ENCODE measurements around the gene PDXK. TPM values are rescaled to one million over a fixed set of nuclear protein-coding genes. Genes with fewer than 3 reads are reported as not detected.
A peak's percentile ranks its signal among the peaks of the same experiment; 100 is the strongest.

The PDXK gene
- total and polyA plus RNA-seq, 2 of the 13 experiments (the other 11 are each of a cell fraction or from before 2014, with no cell fraction given), result 114 to 184 TPM

DNA sequence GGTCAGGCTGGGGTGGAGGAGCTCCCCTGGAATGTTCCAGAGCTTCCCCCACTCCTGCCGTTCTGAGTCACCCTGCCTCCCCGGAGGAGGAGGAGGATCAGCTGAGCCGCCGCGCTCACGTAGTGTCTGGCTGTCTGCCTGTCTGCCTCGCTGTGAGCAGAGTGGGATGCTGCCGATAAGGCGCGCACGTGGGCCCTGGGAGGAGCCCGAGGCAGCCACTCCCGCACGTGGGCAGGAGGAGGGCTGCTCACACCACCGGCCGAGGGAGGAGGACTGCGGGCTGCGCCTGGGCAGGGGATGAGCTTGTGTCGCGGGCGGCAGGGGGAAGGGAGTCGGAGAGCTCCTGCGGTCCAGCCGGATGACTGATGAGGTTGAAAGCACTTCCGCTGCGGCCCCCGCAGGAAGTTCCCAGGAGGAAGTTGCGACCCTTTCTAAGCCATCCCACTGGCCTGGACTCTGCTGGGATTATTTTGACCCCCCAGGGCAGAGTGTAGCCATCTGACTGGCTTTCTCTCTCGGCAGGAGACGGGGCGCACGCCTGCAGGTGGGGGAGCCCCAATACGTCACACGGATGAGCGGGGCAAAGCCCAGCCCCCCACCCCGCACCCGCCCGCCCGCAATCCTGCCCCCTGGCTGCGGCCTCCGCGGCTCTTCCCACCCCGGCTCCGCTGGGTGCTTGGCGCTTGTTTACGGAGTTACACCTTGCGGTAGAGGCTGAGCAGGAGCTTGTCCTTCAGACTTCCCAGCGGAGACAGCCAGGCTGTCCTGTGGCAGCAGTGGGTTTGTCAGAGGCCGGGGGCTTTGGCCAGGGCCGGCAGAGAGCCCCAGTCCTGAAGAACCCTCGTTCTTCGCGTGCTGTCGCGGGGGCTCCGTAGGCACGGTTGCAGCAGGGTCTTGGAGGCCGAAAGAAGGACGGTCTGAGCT is 9.8 kb downstream of the PDXK start (continued):
- TF ChIP-seq SP2 (CRISPR knock-in tag; IDR thresholded peaks at IDR 0.05) (peak; percentile 53; the same call in 1 of the 2 replicates), KDM2A (CRISPR knock-in tag; IDR thresholded peaks at IDR 0.05; ENCODE audit: borderline replicate concordance, low read depth) (peak; percentile 94), ZNF337 (CRISPR knock-in tag; IDR thresholded peaks at IDR 0.05; ENCODE audit: borderline replicate concordance, low read depth) (no peak), BRF2 (CRISPR knock-in tag; IDR thresholded peaks at IDR 0.05) (no peak), NAIF1 (CRISPR knock-in tag; IDR thresholded peaks at IDR 0.05; ENCODE audit: borderline replicate concordance) (0 out of 2 replicates have a peak, but pooled peaks have one; percentile 2), RXRA (CRISPR knock-in tag; IDR thresholded peaks at IDR 0.05) (peak; percentile 76), UBTF (CRISPR knock-in tag; IDR thresholded peaks at IDR 0.05) (peak; percentile 100), KIAA2018 (CRISPR knock-in tag; IDR thresholded peaks at IDR 0.05; ENCODE audit: borderline replicate concordance) (no peak)
- TF ChIP-seq, protein P1, sequence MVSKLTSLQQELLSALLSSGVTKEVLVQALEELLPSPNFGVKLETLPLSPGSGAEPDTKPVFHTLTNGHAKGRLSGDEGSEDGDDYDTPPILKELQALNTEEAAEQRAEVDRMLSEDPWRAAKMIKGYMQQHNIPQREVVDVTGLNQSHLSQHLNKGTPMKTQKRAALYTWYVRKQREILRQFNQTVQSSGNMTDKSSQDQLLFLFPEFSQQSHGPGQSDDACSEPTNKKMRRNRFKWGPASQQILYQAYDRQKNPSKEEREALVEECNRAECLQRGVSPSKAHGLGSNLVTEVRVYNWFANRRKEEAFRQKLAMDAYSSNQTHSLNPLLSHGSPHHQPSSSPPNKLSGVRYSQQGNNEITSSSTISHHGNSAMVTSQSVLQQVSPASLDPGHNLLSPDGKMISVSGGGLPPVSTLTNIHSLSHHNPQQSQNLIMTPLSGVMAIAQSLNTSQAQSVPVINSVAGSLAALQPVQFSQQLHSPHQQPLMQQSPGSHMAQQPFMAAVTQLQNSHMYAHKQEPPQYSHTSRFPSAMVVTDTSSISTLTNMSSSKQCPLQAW (CRISPR knock-in tag; IDR thresholded peaks at IDR 0.05), result peak; percentile 78
- TF ChIP-seq, protein P2, sequence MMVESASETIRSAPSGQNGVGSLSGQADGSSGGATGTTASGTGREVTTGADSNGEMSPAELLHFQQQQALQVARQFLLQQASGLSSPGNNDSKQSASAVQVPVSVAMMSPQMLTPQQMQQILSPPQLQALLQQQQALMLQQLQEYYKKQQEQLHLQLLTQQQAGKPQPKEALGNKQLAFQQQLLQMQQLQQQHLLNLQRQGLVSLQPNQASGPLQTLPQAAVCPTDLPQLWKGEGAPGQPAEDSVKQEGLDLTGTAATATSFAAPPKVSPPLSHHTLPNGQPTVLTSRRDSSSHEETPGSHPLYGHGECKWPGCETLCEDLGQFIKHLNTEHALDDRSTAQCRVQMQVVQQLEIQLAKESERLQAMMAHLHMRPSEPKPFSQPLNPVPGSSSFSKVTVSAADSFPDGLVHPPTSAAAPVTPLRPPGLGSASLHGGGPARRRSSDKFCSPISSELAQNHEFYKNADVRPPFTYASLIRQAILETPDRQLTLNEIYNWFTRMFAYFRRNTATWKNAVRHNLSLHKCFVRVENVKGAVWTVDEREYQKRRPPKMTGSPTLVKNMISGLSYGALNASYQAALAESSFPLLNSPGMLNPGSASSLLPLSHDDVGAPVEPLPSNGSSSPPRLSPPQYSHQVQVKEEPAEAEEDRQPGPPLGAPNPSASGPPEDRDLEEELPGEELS (CRISPR knock-in tag; IDR thresholded peaks at IDR 0.05), result peak; percentile 69

All from HepG2 (cell line).